ENCODE results near the gene ZNF79. TPM values are rescaled to one million over a fixed set of nuclear protein-coding genes. Genes with fewer than 3 reads are reported as not detected.

The ZNF79 gene
- total RNA-seq, 2 donors from 2014 or later: 8.3 to 10.3 TPM

DNA sequence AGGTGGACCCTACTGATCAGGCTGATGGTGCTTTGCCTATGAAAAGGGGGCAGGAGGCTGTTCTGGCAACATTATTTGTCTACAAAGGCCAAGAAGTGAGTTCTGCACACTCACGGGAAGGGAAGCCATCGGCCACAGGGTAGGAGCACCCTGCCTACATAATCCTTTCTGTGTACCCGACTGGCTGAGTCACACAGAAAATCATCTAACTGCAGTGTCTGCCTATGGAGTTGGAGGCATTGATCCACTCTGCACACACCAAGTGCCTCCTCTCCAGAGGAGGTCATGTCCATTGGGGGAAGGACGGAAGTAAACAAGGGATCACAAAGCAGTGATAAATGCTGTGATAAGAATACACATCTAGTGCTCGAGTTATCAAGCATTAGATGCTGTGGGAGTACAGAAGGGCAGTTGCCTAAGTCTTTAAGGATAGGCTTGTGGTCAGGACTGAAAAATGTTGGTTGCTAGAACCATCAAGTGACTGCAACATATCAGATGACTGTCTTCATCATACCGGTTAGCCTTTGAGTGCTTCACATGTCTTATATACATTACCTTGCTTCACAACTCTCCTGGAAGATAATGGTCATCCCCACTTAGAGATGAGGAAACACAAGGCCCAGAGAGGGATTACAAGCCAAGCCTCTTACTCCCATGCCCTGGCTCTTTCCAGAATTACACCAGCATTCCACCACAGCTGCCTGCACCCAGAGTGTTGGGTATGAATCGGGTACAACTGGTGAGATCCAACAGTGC, 28.5 kb upstream of the ZNF79 start:
- H3K9me3 Mint-ChIP-seq: no peaks in the 10 kb centered on the region
- no peak for ATAC-seq

DNA sequence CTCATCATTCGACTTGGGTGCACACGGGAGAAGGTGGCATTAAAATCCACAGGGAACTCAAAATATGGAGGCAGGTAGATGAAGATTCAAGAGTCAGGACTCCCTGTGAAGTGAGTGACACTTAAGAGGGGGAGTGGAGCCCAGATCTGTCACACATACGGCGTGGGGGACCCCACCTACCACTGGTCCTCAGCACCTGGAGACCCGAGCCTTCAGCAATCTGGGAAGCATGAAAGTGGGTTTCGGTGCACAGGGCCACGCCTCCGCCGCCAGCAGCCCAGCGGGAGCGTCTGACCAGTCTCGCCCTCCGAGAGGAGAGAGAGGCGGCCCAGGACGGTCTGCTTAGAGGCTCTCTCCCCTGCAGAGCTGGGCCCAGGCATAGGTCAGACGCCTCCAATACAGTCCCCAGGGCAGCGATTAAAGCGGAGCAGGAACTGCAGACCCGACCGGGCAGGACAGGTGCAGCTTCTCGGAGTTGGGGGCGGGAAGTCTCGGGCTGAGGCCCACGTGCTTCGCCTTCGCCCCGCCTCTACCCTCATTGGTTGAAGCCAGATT, 27.9 kb upstream of the ZNF79 start:
- H3K27ac Mint-ChIP-seq: no peak overlapping the region
- DNase-seq (ENCODE audit: low spot score in 2 of 2) (no peak), ATAC-seq (no peak)
- peaks cover 0 to 8% of the 10 kb centered on the region in 2 donors for H3K36me3 Mint-ChIP-seq
- no peaks in the 10 kb centered on the region for H3K9me3 Mint-ChIP-seq

More for the DNA sequence above, 28.5 kb upstream of the ZNF79 start:
- peaks cover 0 to 8% of the 10 kb centered on the region in 2 donors for H3K36me3 Mint-ChIP-seq
- H3K27ac Mint-ChIP-seq: no peak overlapping the region
- DNase-seq (ENCODE audit: low spot score in 2 of 2): no peak

DNA sequence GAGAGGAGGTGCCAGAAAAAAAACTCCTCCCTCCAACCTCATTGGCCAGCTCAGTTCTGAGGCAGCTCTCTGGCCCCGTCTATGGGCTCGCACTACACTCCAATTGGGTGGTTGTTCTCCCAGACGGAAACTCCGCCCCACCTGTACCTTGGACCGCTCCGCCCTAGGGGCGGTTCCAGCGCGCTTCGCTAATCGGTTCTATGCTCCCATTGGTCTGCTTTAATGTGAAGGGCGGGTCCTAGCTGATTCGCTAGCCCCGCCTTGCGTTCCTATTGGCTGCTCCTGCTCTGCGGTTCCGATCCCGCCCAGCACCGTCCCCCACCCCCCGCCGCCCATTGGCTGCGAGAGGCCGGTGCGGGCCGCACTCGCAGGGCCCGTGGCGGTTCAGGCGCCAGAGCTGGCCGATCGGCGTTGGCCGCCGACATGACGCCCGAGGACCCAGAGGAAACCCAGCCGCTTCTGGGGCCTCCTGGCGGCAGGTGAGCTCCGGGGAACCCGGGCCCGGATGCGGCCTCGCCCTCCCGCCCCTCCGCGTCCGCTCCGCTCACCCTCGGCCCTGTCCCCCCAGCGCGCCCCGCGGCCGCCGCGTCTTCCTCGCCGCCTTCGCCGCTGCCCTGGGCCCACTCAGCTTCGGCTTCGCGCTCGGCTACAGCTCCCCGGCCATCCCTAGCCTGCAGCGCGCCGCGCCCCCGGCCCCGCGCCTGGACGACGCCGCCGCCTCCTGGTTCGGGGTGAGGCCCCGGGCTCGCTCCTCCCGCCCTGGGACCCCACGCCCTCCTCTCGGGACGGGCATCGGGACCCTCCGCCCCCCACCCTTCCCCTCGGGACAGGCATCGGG, 27.2 kb upstream of the ZNF79 start, which contains the start of gene SLC2A8:
TSS of gene SLC2A8 (plus strand) at position 362 of the 838 bp plus-strand sequence. CDS start at position 424, 62 bp downstream.
- Mint-ChIP-seq H3K27ac (no peak within 1 kb of the TSS), H3K9me3 (no peaks in the 10 kb centered on the region)
- peak; percentile 92 to 93 for ATAC-seq

DNA sequence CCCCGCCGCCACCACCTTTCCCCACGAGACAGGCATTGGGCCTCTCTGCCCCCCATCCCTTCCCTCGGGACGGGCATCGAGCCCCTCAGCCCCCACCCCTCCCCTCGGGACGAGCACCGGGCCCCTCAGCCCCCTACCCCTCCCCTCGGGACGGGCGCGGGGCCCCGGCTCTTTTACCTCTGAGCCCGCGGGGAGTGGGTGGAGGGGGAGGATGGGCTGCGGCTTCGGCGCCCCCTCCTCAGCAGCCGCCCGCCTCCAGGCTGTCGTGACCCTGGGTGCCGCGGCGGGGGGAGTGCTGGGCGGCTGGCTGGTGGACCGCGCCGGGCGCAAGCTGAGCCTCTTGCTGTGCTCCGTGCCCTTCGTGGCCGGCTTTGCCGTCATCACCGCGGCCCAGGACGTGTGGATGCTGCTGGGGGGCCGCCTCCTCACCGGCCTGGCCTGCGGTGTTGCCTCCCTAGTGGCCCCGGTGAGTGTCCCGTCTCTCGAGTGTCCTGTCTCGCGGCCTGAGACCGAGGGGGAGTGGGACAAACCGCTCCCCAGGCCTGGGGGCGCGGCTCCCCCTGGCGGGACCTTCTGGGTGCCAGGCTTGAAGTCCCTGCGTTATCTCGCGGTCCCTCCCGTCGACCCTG, 26.4 kb upstream of the ZNF79 start:
- H3K36me3 Mint-ChIP-seq: peaks cover 0 to 8% of the 10 kb centered on the region in 2 donors
- H3K27ac Mint-ChIP-seq: no peak overlapping the region
- DNase-seq (ENCODE audit: low spot score in 2 of 2) (peak in 1 of 2 donors; percentile 38), ATAC-seq (no peak)
- H3K9me3 Mint-ChIP-seq: no peaks in the 10 kb centered on the region

More for the DNA sequence above, 27.2 kb upstream of the ZNF79 start, which contains the start of gene SLC2A8:
- DNase-seq (ENCODE audit: low spot score in 2 of 2): peak; percentile 82
- H3K36me3 Mint-ChIP-seq: peaks cover 0 to 8% of the 10 kb centered on the region in 2 donors

DNA sequence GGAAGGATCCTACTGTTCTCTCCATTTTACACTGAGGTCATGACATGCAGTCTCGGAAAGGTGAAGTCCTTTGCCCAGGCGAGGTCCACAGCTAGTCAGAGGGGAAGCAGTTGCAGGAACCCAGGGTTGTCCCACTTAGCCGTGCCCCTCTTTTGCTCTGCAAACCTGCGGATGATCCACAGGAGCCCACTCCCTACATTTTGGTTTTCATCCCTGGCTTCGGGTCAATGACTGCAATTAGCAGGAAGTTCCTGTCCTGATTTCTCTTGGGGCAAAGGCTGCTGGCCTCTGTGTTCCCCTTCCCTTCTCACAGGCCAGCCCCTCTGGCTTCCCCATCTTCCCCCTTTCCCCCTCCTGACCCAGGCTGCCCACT, 25.9 kb upstream of the ZNF79 start:
- Mint-ChIP-seq H3K27ac (no peak overlapping the region), H3K36me3 (peaks cover 0 to 8% of the 10 kb centered on the region in 2 donors), H3K9me3 (no peaks in the 10 kb centered on the region)
- ATAC-seq (no peak), DNase-seq (ENCODE audit: low spot score in 2 of 2) (no peak)

DNA sequence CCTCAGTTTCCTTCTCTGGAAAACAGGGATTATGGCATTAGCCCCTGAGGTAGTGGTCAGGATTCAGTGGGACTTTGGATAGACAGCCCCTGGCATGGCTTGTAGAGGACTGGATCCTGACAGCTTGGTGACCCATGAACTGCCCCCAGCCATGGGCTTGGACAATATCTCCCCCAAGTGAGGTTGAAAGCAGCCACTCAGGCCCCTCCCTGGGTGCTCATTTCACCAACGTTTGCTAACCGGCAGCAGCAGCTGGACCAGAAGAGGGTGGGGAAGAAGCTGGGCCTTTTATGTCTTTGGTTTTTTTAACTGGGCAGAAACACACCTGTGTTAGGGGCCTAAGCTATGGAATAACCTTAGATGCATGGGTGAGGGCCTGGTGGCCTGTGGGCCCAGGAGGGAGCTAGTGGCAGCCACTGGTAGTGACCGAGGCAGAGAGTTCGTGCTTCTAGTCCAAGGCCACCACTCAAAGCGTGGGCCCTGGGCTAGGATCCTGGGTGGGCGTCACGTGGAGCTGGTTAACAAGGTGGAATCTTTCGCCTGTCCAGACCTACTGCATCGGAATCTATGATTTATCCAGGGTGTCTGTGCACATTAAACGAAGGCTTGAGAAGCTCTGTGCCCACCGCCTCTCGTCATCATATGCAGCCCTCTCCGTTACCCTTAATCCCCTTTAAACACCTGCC, 25.3 kb upstream of the ZNF79 start:
- Mint-ChIP-seq H3K9me3 (no peaks in the 10 kb centered on the region), H3K27ac (no peak overlapping the region), H3K36me3 (peaks cover 0 to 8% of the 10 kb centered on the region in 2 donors)
- no peak for DNase-seq (ENCODE audit: low spot score in 2 of 2)
- ATAC-seq: no peak

DNA sequence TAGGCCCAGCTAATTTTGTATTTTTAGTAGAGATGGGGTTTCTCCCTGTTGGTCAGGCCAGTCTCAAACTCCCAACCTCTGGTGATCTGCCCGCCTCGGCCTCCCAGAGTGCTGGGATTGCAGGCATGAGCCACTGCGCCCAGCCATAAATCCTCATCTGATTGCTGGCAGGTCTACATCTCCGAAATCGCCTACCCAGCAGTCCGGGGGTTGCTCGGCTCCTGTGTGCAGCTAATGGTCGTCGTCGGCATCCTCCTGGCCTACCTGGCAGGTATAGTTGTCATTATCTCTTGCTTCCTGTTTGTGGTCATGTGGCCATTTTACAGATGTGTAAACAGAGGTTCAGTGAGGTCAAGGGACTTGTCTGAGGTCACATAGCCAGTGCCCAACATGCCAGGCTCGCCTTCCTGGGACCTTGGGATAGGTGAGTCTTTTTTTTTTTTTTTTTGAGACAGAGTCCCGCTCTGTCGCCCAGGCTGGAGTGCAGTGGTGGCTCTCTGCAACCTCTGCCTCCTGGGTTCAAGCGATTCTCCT, 24.4 kb upstream of the ZNF79 start:
- Mint-ChIP-seq H3K27ac (no peak overlapping the region), H3K36me3 (peaks cover 0 to 8% of the 10 kb centered on the region in 2 donors), H3K9me3 (no peaks in the 10 kb centered on the region)
- ATAC-seq: no peak
- no peak for DNase-seq (ENCODE audit: low spot score in 2 of 2)

DNA sequence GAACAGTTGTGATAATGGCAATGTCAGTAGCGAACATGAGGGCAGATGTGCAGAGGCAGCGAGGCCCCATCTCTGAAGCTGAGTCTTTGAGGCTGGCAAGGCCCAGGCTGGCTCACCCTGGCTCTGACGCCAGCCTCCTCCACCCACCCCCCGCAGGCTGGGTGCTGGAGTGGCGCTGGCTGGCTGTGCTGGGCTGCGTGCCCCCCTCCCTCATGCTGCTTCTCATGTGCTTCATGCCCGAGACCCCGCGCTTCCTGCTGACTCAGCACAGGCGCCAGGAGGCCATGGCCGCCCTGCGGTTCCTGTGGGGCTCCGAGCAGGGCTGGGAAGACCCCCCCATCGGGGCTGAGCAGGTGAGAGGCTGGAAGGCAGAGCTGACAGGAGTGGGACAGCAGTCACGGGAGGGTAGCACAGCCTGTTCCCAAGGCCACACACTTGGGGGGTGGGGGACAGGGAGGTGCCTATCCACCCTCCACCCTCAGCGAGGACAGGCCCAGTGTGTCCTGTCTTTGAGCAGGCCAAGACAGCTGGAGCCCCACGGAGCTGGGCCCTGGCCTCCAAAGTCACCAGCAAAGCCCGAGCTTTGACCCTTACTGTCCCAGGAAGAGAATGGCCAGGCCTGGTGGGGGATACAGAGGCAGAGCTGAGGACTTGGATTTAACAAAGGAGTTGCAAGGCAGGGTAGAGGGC, 21.6 kb upstream of the ZNF79 start:
- ATAC-seq (no peak), DNase-seq (ENCODE audit: low spot score in 2 of 2) (peak in 1 of 2 donors; percentile 39)
- Mint-ChIP-seq H3K9me3 (no peaks in the 10 kb centered on the region), H3K27ac (no peak overlapping the region), H3K36me3 (peaks cover 0 to 8% of the 10 kb centered on the region in 2 donors)

DNA sequence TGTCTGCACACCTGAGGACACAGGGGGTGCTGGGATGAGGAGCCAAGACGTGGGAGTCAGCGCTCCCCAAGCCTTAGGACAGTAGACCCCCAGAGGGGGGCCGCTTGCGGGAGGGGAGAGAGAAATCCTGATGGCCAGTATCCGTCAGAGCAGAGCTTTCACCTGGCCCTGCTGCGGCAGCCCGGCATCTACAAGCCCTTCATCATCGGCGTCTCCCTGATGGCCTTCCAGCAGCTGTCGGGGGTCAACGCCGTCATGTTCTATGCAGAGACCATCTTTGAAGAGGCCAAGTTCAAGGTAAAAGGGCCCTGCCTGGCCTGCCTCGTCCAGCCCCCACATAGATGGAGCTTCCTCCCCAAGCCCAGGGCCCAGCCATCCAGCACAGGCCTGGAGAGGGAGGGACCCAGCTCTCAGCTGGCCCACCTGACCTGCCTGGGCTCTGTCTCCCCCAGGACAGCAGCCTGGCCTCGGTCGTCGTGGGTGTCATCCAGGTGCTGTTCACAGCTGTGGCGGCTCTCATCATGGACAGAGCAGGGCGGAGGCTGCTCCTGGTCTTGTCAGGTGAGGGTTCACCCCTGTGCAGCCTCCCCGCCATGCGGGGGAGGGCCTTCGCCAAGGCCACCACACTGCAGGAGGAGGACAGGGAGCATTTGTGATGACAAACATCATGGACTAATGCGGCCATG, 20.5 kb upstream of the ZNF79 start:
- Mint-ChIP-seq H3K27ac (no peak overlapping the region), H3K36me3 (peaks cover 0 to 1% of the 10 kb centered on the region in 2 donors), H3K9me3 (no peaks in the 10 kb centered on the region)
- DNase-seq (ENCODE audit: low spot score in 2 of 2) (peak in 1 of 2 donors; percentile 49), ATAC-seq (no peak)

DNA sequence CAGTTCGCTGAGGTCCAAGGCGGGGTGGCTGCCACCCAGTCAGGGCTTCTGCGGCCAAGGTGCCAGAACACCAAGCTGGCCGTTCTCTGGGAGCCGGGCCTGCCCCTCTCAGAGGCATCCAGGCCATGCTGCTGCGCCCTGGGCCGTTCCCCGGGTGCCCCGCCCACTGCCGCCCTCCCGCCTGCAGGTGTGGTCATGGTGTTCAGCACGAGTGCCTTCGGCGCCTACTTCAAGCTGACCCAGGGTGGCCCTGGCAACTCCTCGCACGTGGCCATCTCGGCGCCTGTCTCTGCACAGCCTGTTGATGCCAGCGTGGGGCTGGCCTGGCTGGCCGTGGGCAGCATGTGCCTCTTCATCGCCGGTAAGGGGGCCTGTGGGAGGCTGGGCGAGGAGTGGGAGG, 19.6 kb upstream of the ZNF79 start:
- no peaks in the 10 kb centered on the region for H3K36me3 Mint-ChIP-seq
- no peaks in the 10 kb centered on the region for H3K9me3 Mint-ChIP-seq

DNA sequence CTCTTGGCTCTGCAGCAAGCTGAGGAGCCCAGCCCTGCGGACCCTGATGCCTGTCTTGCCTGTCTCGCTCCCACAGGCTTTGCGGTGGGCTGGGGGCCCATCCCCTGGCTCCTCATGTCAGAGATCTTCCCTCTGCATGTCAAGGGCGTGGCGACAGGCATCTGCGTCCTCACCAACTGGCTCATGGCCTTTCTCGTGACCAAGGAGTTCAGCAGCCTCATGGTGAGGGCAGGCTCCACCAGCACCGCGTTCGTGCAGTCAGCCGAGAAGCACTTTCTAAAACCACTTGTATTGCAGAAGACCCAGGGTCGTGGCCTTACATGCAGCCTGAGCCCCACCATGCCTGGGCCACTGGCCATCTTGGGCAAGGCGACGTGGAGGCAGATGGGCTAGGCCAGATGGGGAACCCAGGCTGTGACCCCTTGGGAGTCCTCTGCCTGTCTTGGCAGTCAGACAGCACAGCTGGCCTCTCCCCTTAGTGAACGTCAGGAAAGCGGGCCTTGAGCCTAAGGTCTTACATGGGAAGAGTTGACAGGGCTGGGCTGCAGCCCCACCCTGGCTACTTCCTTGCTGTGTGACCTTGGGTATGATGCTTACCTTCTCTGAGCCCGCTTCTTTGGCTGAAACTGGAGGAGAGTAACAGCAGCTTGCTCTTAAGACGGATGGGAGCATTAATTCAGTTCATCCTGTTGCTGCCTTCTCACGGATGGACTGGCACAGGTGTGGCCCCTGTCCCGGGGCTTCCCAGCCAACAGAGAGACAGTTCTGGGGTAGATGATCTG, 18.6 kb upstream of the ZNF79 start:
- Mint-ChIP-seq H3K36me3 (no peaks in the 10 kb centered on the region), H3K9me3 (no peaks in the 10 kb centered on the region), H3K27ac (peak overlapping the region in 1 of 2 donors; percentile 66)
- peak in 1 of 2 donors; percentile 50 for DNase-seq (ENCODE audit: low spot score in 2 of 2)
- no peak for ATAC-seq

More for the DNA sequence above, 19.6 kb upstream of the ZNF79 start:
- no peak for ATAC-seq
- DNase-seq (ENCODE audit: low spot score in 2 of 2): peak in 1 of 2 donors; percentile 38
- no peak overlapping the region for H3K27ac Mint-ChIP-seq

DNA sequence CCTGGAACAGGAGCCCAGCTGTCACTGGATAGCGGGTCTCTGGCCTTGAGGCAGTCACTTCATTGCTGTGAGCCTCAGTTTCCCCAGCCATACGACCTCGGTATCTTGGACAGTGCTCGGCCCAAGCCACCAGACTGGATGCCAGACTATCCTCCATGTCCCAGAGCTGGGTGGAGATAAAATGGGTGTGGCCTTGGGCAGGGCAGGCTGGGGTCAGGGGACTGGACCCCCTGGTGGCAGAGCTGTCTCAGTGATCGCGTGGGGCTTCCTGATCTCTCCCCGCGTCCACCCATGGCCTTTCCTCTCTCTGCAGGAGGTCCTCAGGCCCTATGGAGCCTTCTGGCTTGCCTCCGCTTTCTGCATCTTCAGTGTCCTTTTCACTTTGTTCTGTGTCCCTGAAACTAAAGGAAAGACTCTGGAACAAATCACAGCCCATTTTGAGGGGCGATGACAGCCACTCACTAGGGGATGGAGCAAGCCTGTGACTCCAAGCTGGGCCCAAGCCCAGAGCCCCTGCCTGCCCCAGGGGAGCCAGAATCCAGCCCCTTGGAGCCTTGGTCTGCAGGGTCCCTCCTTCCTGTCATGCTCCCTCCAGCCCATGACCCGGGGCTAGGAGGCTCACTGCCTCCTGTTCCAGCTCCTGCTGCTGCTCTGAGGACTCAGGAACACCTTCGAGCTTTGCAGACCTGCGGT, 17.2 kb upstream of the ZNF79 start:
- Mint-ChIP-seq H3K9me3 (no peaks in the 10 kb centered on the region), H3K27ac (no peak overlapping the region), H3K36me3 (no peaks in the 10 kb centered on the region)
- DNase-seq (ENCODE audit: low spot score in 2 of 2) (peak in 1 of 2 donors; percentile 39), ATAC-seq (no peak)

DNA sequence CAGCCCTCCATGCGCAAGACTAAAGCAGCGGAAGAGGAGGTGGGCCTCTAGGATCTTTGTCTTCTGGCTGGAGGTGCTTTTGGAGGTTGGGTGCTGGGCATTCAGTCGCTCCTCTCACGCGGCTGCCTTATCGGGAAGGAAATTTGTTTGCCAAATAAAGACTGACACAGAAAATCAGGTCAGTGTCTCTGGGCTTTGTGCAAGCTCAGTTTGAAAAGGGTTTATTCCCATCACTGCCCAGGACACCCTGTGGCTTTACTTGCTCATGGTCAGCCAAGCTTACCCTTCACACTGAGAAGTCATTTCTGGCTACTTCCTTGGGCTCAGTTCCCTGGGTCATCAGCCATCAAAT, 16.7 kb upstream of the ZNF79 start:
- Mint-ChIP-seq H3K27ac (no peak overlapping the region), H3K36me3 (no peaks in the 10 kb centered on the region), H3K9me3 (no peaks in the 10 kb centered on the region)
- no peak for ATAC-seq
- no peak for DNase-seq (ENCODE audit: low spot score in 2 of 2)

DNA sequence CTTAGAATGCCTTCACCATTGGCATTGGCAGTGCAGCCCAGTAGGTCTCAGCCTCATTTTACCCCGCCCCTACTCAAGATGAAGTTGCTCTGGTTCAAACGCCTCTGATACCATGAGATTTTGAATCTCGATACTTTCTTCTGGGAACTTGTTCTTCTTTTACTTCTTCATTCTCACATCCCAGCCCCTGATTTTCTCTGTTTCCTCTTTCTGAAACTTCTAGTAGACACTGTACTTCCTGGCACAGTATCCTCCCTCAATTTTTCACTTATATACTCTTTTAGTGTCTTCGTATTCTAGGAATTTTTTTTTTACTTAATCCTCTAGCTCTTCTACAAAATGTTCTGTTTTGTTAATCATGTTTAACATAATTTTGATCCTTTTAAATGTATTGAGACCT, 13.1 kb upstream of the ZNF79 start:
- H3K9me3 Mint-ChIP-seq: no peaks in the 10 kb centered on the region

More for the DNA sequence above, 13.1 kb upstream of the ZNF79 start:
- DNase-seq (ENCODE audit: low spot score in 2 of 2) (no peak), ATAC-seq (no peak)
- Mint-ChIP-seq H3K36me3 (no peaks in the 10 kb centered on the region), H3K27ac (no peak overlapping the region)

All from activated naive CD4-positive, alpha-beta T cell treated with anti-CD3 and anti-CD28 coated beads, Interleukin-2, amount 50 U/mL, for 72 hours (primary cell).